SW 1271 (cell line): ENCODE measurements around the gene TPPP2.
"Not testable (repeated sequence)": the region's sequence is repeated elsewhere in the genome, so short reads cannot be mapped to it uniquely, and the experiment has no call there.

Source experiments
- DNase-seq, 2 experiments: peaks; one replicate each; lab custom pipeline; 2025; lab: John Stamatoyannopoulos, UW

Gene TPPP2

GRCh38 chr14:21038441-21039422 is 8.7 kb downstream of the TPPP2 start:
- DNase-seq: no peak

- peak in 1 of 2 experiments; percentile 58 for DNase-seq
Measured at GRCh38 chr14:21039585-21040369, 9.8 kb downstream of the TPPP2 start.

- no peak for DNase-seq
Measured at GRCh38 chr14:21040370-21040925, 10.4 kb downstream of the TPPP2 start.

DNA sequence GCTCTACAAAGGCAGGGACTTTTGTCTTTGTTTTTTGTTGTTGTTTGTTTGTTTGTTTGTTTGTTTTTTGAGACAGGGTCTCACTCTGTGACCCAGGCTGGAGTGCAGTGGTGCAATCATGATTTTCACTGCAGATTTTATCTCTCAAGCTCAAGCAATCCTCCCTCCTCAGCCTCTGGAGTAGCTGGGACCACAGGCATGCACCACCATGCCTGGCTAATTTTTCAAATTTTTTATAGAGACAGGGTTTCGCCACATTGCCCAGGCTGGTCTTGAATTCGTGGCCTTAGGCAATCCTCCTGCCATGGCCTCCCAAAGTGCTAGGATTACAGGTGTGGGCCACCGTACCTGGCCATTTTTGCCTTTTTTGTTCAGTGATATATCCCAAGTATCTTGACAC is 10.9 kb downstream of the TPPP2 start:
- not testable (repeated sequence) for DNase-seq

DNA sequence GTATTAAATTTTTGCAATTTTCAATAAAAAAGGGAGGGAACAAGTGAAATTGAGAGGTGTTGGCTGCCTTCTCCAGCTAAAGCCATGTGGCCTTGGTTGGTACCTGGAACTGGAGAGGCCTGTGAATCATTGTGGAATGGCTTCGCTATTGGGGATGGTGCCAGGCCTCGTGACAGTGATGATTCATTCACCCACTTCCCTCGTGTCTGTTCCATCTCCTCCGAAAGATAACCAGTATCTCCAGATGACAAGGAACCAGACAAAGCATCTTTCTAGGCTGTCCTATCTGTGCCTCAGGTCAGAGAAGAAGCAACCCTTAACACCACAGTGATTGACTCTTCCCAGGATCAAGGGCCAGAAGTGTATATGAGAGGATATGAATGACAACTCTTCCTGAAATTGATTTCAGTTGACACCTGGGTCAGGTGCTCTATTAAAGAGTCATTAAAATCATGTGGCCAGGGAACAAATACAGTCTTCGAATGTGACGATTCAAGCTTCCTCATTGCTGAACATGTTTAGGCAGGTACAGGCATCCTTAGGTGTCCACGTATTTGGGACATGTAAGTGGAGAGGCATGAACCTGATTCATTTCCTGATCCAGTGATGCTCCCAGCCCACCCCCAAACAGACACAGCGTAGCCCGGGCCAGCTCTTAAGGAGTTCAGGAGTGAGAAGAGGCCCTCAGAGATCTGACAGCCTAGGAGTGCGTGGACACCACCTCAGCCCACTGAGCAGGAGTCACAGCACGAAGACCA is 11.8 kb downstream of the TPPP2 start, which contains the start of gene RNASE7:
RNASE7 (plus strand) TSS at position 687 of the 758 bp plus-strand sequence. CDS start 631 bp downstream, outside the sequence.
- DNase-seq: no peak

GRCh38 chr14:21042918-21043317 is 12.9 kb downstream of the TPPP2 start:
- no peak for DNase-seq

DNA sequence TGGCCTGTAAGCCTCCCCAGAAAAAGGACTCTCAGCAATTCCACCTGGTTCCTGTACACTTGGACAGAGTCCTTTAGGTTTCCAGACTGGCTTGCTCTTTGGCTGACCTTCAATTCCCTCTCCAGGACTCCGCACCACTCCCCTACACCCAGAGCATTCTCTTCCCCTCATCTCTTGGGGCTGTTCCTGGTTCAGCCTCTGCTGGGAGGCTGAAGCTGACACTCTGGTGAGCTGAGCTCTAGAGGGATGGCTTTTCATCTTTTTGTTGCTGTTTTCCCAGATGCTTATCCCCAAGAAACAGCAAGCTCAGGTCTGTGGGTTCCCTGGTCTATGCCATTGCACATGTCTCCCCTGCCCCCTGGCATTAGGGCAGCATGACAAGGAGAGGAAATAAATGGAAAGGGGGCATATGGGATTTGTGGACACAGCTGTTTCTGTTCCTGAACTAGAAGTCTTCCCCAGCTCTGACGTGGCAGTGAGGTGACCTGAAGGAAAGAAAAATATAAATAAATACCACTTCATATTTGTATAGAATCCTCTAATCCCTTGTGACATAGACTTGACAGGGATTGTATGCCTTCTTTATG is 13.5 kb downstream of the TPPP2 start:
- DNase-seq: no peak

GRCh38 chr14:21043974-21044618 is 14.1 kb downstream of the TPPP2 start:
- DNase-seq: no peak

DNA sequence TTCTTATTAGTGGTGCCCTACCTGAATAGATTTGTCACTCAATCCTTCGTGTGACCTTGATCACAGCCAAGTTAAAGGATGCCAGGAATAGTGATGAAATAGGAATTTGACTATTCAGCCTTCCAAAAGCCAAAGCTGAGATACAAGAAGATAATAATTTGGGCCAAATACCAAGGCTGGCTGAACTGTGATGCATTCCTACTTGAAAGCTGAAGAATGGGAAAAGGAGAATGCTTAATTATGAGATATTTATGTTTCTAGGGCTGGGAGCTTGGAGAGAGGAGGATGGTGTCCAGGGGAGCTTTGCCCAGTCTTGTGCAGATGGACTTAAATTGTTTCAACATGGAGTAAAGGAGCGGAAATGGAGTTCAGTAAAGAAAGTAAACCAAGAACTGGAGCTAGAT is 17.4 kb downstream of the TPPP2 start:
- no peak for DNase-seq

DNA sequence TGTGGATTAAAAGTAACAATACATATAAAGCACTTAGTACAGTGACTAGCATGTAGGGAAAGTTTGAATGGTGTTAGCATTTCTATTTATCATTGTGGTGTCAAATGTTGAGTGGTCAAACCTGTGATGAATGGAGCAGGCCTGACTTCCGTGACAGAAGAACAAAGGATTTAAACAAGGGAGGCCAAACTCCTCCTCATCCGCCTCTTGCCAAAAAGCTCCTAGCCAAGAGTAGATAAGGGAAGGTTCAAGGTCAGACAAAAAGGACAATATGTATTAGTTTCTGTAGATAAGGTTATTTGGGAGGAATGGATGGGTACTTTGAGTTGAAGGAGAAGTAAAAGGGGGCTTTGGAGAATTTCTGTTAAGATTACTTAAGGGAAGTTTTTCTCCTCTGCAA is 18.6 kb downstream of the TPPP2 start:
- no peak for DNase-seq

GRCh38 chr14:21049271-21049673 is 19.3 kb downstream of the TPPP2 start:
- DNase-seq: no peak

DNA sequence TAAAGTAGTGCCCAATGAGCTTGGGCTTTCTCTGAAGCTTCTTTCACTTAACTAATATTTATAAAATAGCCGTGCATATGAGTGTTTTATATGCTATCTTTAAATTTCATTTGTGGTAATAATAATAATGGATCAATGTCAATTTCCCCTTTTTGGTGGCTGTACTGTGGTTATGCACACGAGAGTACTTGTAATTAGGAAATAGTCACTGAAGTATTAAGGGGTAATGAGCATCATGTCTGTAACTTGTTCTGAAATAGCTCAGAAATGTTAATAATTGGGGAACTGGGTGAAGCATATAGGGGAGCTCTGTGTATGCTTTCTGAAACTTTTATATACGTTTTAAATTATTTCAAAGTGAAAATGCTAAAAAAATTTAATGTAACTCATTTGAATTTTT is 20.6 kb downstream of the TPPP2 start:
- DNase-seq: no peak

- no peak for DNase-seq
Measured at GRCh38 chr14:21053184-21054122, 23.4 kb downstream of the TPPP2 start.

DNA sequence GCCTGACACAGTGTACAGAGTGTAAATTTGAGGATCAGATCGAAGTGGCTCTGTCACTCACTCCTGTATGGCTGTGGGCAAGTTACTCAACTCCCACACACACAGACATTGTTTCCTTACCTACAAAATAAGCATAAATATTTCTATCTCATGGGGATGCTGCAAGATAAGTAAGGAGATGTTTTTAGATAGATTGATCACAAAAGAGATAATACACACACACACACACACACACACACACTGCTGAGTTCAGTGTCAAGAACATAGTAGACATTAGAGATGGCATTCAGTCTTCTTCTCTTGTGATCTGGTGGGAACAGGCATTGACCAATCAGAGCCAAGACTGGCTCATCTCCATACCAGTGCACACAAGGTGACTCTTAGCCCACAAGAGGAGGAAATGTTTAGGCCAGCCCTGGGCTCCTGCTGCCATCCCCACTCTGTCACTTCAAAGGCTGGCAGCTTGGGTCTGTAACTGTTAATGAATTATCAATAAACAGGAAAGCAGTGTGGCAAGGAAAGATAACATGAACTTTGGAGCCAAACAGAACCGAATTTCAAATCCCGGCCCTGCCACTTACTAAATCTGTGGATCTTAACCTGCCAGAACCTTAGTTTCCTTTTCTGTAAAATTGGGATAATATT is 24.2 kb downstream of the TPPP2 start:
- no peak for DNase-seq

- no peak for DNase-seq
Measured at GRCh38 chr14:21054768-21055145, 24.7 kb downstream of the TPPP2 start.

- DNase-seq: no peak
Measured at GRCh38 chr14:21055432-21056117, 25.6 kb downstream of the TPPP2 start.

GRCh38 chr14:21056520-21057163 is 26.6 kb downstream of the TPPP2 start:
- DNase-seq: no peak
